Loucy (cell line): Measurements from ENCODE around the gene FGFRL1.

Source experiments
- H2AFZ ChIP-seq: fragments of 200-600 bp; sonication (generic); 2 replicates; pipeline ENCODE4 v1.6.0; 2016; ENCODE audit warnings: antibody characterized with exemption, mild to moderate bottlenecking, low read length, moderate library complexity
- H3F3A ChIP-seq: fragments of 200-600 bp; 2 replicates; pipeline ENCODE4 v1.6.0; 2016; ENCODE audit warnings: antibody characterized with exemption, low read depth, mild to moderate bottlenecking
- H3K27me3 ChIP-seq: fragments of 200-600 bp; sonication (generic); 2 replicates; pipeline ENCODE4 v1.6.1; 2014; ENCODE audit warnings: low read length, mild to moderate bottlenecking; ENCODE audit not compliant: insufficient read depth, poor library complexity, severe bottlenecking
- H3K36me3 ChIP-seq: fragments of 200-600 bp; sonication (generic); 2 replicates; pipeline ENCODE4 v1.6.1; 2016; ENCODE audit warnings: low read length; ENCODE audit not compliant: insufficient read depth
- H3K4me1 ChIP-seq: fragments of 200-600 bp; sonication (generic); 2 replicates; pipeline ENCODE4 v1.5.1; 2014; ENCODE audit warnings: low read length, mild to moderate bottlenecking; ENCODE audit not compliant: insufficient read depth, poor library complexity, severe bottlenecking
- H3K4me2 ChIP-seq: fragments of 200-600 bp; sonication (generic); 2 replicates; pipeline ENCODE4 v1.6.0; 2014; ENCODE audit warnings: antibody characterized with exemption, low read length, low read depth, mild to moderate bottlenecking; ENCODE audit not compliant: poor library complexity, severe bottlenecking
- H3K4me3 ChIP-seq: fragments of 200-600 bp; sonication (generic); 2 replicates; pipeline ENCODE4 v1.5.1; 2014; ENCODE audit warnings: low read length, mild to moderate bottlenecking, mixed read lengths; ENCODE audit not compliant: poor library complexity, severe bottlenecking
- H3K79me2 ChIP-seq: fragments of 200-600 bp; sonication (generic); 2 replicates; pipeline ENCODE4 v1.6.1; 2014; ENCODE audit warnings: low read length; ENCODE audit not compliant: insufficient read depth
- H3K9ac ChIP-seq: fragments of 200-600 bp; sonication (generic); 2 replicates; pipeline ENCODE4 v1.6.0; 2014; ENCODE audit warnings: mild to moderate bottlenecking, low read depth, low read length, moderate library complexity; ENCODE audit not compliant: poor library complexity, severe bottlenecking
- H3K9me2 ChIP-seq: fragments of 200-600 bp; sonication (generic); replicated peaks from 2 replicates; pipeline ENCODE4 v1.6.1; 2016; ENCODE audit warnings: low read depth, low read length, mixed read lengths
- H3K9me3 ChIP-seq: fragments of 200-600 bp; sonication (generic); 2 replicates; pipeline ENCODE4 v1.6.1; 2014; ENCODE audit warnings: mild to moderate bottlenecking, antibody characterized with exemption, low read length, low read depth; ENCODE audit not compliant: insufficient read depth
- H4K20me1 ChIP-seq: fragments of 200-600 bp; sonication (generic); 2 replicates; pipeline ENCODE4 v1.6.0; 2014; ENCODE audit warnings: antibody characterized with exemption, low read length, mild to moderate bottlenecking; ENCODE audit not compliant: insufficient read depth, poor library complexity, severe bottlenecking
- CTCF ChIP-seq: fragments of 200-600 bp; sonication (generic); conservative IDR thresholded peaks from 2 replicates; pipeline ENCODE4 v1.5.1; 2014; ENCODE audit warnings: mild to moderate bottlenecking, antibody characterized with exemption, low read length
- EZH2phosphoT487 ChIP-seq: fragments of 200-600 bp; IDR thresholded peaks from 2 replicates; pipeline ENCODE4 v1.6.1; 2018; ENCODE audit warnings: antibody characterized with exemption, mild to moderate bottlenecking, moderate library complexity, borderline replicate concordance

Gene FGFRL1

GRCh38 chr4:1010395-1011021 is 918 bp upstream of the FGFRL1 start:
- Histone ChIP-seq H3K4me2 (peak overlapping the region; percentile 69), H4K20me1 (peaks cover 18% of the 10 kb centered on the region), H3K9me3 (no peaks in the 10 kb centered on the region), H3K4me1 (peaks cover 27% of the 10 kb centered on the region), H2AFZ (peak overlapping the region; percentile 54), H3K27me3 (peaks cover 11% of the 10 kb centered on the region), H3K9me2 (no peaks in the 10 kb centered on the region), H3K9ac (no peak overlapping the region), H3F3A (no peaks in the 10 kb centered on the region), H3K4me3 (peak overlapping the region; percentile 56), H3K79me2 (peaks cover 17% of the 10 kb centered on the region; the same call in 1 of the 2 replicates), H3K36me3 (no peaks in the 10 kb centered on the region)
- TF ChIP-seq EZH2phosphoT487 (no peak), CTCF (no peak)

GRCh38 chr4:1011666-1012033 is 224 bp downstream of the FGFRL1 start:
- no peak overlapping the region for H3K9ac ChIP-seq
- H4K20me1 ChIP-seq = peaks cover 18% of the 10 kb centered on the region
- peaks cover 11% of the 10 kb centered on the region for H3K27me3 ChIP-seq
- no peaks in the 10 kb centered on the region for H3K9me3 ChIP-seq
- peaks cover 17% of the 10 kb centered on the region; the same call in 1 of the 2 replicates for H3K79me2 ChIP-seq
- H3K36me3 ChIP-seq = no peaks in the 10 kb centered on the region
- no peaks in the 10 kb centered on the region for H3F3A ChIP-seq
- H3K4me2 ChIP-seq = no peak overlapping the region
- no peaks in the 10 kb centered on the region for H3K9me2 ChIP-seq
- no peak for TF ChIP-seq CTCF
- TF ChIP-seq EZH2phosphoT487 = no peak
- H3K4me1 ChIP-seq = peaks cover 27% of the 10 kb centered on the region
- H2AFZ ChIP-seq = no peak overlapping the region
- no peak overlapping the region for H3K4me3 ChIP-seq

- TF ChIP-seq EZH2phosphoT487 (no peak), CTCF (no peak)
- Histone ChIP-seq H3K4me2 (peak overlapping the region; percentile 74), H3K79me2 (peaks cover 17% of the 10 kb centered on the region; the same call in 1 of the 2 replicates), H3K4me3 (peak overlapping the region; percentile 77), H3K9me2 (no peaks in the 10 kb centered on the region), H3K9ac (peak overlapping the region; percentile 67), H2AFZ (peak overlapping the region; percentile 60; the same call in 1 of the 2 replicates), H3K9me3 (no peaks in the 10 kb centered on the region), H3K4me1 (peaks cover 27% of the 10 kb centered on the region), H3F3A (no peaks in the 10 kb centered on the region), H3K27me3 (peaks cover 11% of the 10 kb centered on the region), H4K20me1 (peaks cover 18% of the 10 kb centered on the region), H3K36me3 (no peaks in the 10 kb centered on the region)
These were observed 761 bp downstream of the FGFRL1 start for GRCh38 chr4:1012034-1012739.
